ENCODE measurements around the gene CCDC148.
"Not testable (repeated sequence)": the region's sequence is repeated elsewhere in the genome, so short reads cannot be mapped to it uniquely, and the experiment has no call there.

CCDC148 gene

GRCh38 chr2:158321264-158321663 lies 135.3 kb downstream of the CCDC148 start:
- in situ Hi-C loops (cut with HindIII; ENCODE audit: low pct_ligation_motif_present, low pct_unique_long_range_greater_than_20kb, low sequenced_read_pairs): no loop called here
- DNase-seq: no peak

- no peak for DNase-seq
- in situ Hi-C loops (cut with HindIII; ENCODE audit: low pct_ligation_motif_present, low pct_unique_long_range_greater_than_20kb, low sequenced_read_pairs): no loop called here
These were observed 137.3 kb downstream of the CCDC148 start for GRCh38 chr2:158319269-158319668.

- no peak for DNase-seq
- in situ Hi-C loops (cut with HindIII; ENCODE audit: low pct_ligation_motif_present, low pct_unique_long_range_greater_than_20kb, low sequenced_read_pairs): no loop called here
These were observed 138.9 kb downstream of the CCDC148 start for GRCh38 chr2:158317642-158318041.

GRCh38 chr2:158315803-158316414 lies 140.6 kb downstream of the CCDC148 start:
- in situ Hi-C loops (cut with HindIII; ENCODE audit: low pct_ligation_motif_present, low pct_unique_long_range_greater_than_20kb, low sequenced_read_pairs): no loop called here
- no peak for DNase-seq

- in situ Hi-C loops (cut with HindIII; ENCODE audit: low pct_ligation_motif_present, low pct_unique_long_range_greater_than_20kb, low sequenced_read_pairs): no loop called here
- no peak for DNase-seq
These were observed 141.6 kb downstream of the CCDC148 start for GRCh38 chr2:158315000-158315399.

- DNase-seq: no peak
- in situ Hi-C loops (cut with HindIII; ENCODE audit: low pct_ligation_motif_present, low pct_unique_long_range_greater_than_20kb, low sequenced_read_pairs): no loop called here
These were observed 142.8 kb downstream of the CCDC148 start for GRCh38 chr2:158313734-158314133.

GRCh38 chr2:158312981-158313380 lies 143.6 kb downstream of the CCDC148 start:
- DNase-seq: no peak
- in situ Hi-C loops (cut with HindIII; ENCODE audit: low pct_ligation_motif_present, low pct_unique_long_range_greater_than_20kb, low sequenced_read_pairs): no loop called here

GRCh38 chr2:158310407-158310806 lies 146.1 kb downstream of the CCDC148 start:
- DNase-seq; in situ Hi-C loops (cut with HindIII; ENCODE audit: low pct_ligation_motif_present, low pct_unique_long_range_greater_than_20kb, low sequenced_read_pairs): not testable (repeated sequence)

GRCh38 chr2:158305501-158305900 lies 151.1 kb downstream of the CCDC148 start:
- no peak for DNase-seq
- in situ Hi-C loops (cut with HindIII; ENCODE audit: low pct_ligation_motif_present, low pct_unique_long_range_greater_than_20kb, low sequenced_read_pairs): no loop called here

- DNase-seq: no peak
- in situ Hi-C loops (cut with HindIII; ENCODE audit: low pct_ligation_motif_present, low pct_unique_long_range_greater_than_20kb, low sequenced_read_pairs): no loop called here
These were observed 156.2 kb downstream of the CCDC148 start for GRCh38 chr2:158300394-158300793.

- no peak for DNase-seq
- in situ Hi-C loops (cut with HindIII; ENCODE audit: low pct_ligation_motif_present, low pct_unique_long_range_greater_than_20kb, low sequenced_read_pairs): no loop called here
These were observed 158.9 kb downstream of the CCDC148 start for GRCh38 chr2:158297606-158298005.

- in situ Hi-C loops (cut with HindIII; ENCODE audit: low pct_ligation_motif_present, low pct_unique_long_range_greater_than_20kb, low sequenced_read_pairs): no loop called here
- no peak for DNase-seq
These were observed 159.4 kb downstream of the CCDC148 start for GRCh38 chr2:158297120-158297519.

- in situ Hi-C loops (cut with HindIII; ENCODE audit: low pct_ligation_motif_present, low pct_unique_long_range_greater_than_20kb, low sequenced_read_pairs): no loop called here
- DNase-seq: no peak
These were observed 162.8 kb downstream of the CCDC148 start for GRCh38 chr2:158293722-158294121.

- DNase-seq: no peak
- in situ Hi-C loops (cut with HindIII; ENCODE audit: low pct_ligation_motif_present, low pct_unique_long_range_greater_than_20kb, low sequenced_read_pairs): no loop called here
These were observed 164.9 kb downstream of the CCDC148 start for GRCh38 chr2:158291544-158292180.

GRCh38 chr2:158290225-158290624 lies 166.3 kb downstream of the CCDC148 start:
- in situ Hi-C loops (cut with HindIII; ENCODE audit: low pct_ligation_motif_present, low pct_unique_long_range_greater_than_20kb, low sequenced_read_pairs): no loop called here
- DNase-seq: no peak

- in situ Hi-C loops (cut with HindIII; ENCODE audit: low pct_ligation_motif_present, low pct_unique_long_range_greater_than_20kb, low sequenced_read_pairs): no loop called here
- no peak for DNase-seq
These were observed 179.7 kb downstream of the CCDC148 start for GRCh38 chr2:158276619-158277471.

- in situ Hi-C loops (cut with HindIII; ENCODE audit: low pct_ligation_motif_present, low pct_unique_long_range_greater_than_20kb, low sequenced_read_pairs): no loop called here
- DNase-seq: no peak
These were observed 182.8 kb downstream of the CCDC148 start for GRCh38 chr2:158273791-158274190.

- in situ Hi-C loops (cut with HindIII; ENCODE audit: low pct_ligation_motif_present, low pct_unique_long_range_greater_than_20kb, low sequenced_read_pairs): no loop called here
- DNase-seq: no peak
These were observed 186.0 kb downstream of the CCDC148 start for GRCh38 chr2:158270536-158270935.

- no peak for DNase-seq
- in situ Hi-C loops (cut with HindIII; ENCODE audit: low pct_ligation_motif_present, low pct_unique_long_range_greater_than_20kb, low sequenced_read_pairs): no loop called here
These were observed 187.4 kb downstream of the CCDC148 start for GRCh38 chr2:158269143-158269542.

- DNase-seq: no peak
- in situ Hi-C loops (cut with HindIII; ENCODE audit: low pct_ligation_motif_present, low pct_unique_long_range_greater_than_20kb, low sequenced_read_pairs): no loop called here
These were observed 190.4 kb downstream of the CCDC148 start for GRCh38 chr2:158266111-158266510.
